PC-3 (cell line): Measurements from ENCODE around the gene SHROOM3.

Experiments
- EZH2 ChIP-seq: fragments of 300-600 bp; sonication (generic); IDR thresholded peaks from one replicate; pipeline ENCODE4 v1.6.1; 2017; ENCODE audit warnings: antibody characterized with exemption, mild to moderate bottlenecking, low read length; ENCODE audit not compliant: unreplicated experiment
- TF ChIP-seq, protein P1 (sequence below): fragments of 300-600 bp; sonication (generic); conservative IDR thresholded peaks from 2 replicates; pipeline ENCODE4 v1.5.1; 2017; ENCODE audit warnings: antibody characterized with exemption, low read depth, mild to moderate bottlenecking, low read length

DNA sequence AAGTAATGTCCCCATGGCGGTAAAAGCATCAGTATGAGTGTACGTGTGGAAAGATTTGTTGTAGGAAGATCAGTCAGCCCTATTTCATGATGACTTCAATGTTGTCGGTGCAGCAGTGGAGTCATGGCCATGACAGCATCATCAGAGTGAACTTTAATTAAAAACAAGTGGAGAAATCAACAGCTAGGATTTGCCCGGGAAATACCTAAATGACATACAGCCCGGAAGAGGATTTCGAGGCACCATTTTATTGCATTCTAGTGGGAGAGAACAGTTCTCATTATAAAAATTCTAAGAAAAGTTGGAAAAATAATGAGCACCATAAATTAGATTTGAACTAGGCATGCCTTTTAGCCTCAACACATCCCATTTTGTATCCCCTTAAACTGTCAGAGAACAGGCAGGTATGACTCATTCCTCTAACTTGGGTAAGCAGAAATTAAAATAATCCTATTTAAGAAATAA lies 170.1 kb downstream of the SHROOM3 start:
- TF ChIP-seq, protein P1, sequence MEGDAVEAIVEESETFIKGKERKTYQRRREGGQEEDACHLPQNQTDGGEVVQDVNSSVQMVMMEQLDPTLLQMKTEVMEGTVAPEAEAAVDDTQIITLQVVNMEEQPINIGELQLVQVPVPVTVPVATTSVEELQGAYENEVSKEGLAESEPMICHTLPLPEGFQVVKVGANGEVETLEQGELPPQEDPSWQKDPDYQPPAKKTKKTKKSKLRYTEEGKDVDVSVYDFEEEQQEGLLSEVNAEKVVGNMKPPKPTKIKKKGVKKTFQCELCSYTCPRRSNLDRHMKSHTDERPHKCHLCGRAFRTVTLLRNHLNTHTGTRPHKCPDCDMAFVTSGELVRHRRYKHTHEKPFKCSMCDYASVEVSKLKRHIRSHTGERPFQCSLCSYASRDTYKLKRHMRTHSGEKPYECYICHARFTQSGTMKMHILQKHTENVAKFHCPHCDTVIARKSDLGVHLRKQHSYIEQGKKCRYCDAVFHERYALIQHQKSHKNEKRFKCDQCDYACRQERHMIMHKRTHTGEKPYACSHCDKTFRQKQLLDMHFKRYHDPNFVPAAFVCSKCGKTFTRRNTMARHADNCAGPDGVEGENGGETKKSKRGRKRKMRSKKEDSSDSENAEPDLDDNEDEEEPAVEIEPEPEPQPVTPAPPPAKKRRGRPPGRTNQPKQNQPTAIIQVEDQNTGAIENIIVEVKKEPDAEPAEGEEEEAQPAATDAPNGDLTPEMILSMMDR = no peak
- TF ChIP-seq EZH2 = no peak
